ENCODE measurements around the gene SCART1.
"Not testable (repeated sequence)": the region's sequence is repeated elsewhere in the genome, so short reads cannot be mapped to it uniquely, and the experiment has no call there.

The SCART1 gene

DNA sequence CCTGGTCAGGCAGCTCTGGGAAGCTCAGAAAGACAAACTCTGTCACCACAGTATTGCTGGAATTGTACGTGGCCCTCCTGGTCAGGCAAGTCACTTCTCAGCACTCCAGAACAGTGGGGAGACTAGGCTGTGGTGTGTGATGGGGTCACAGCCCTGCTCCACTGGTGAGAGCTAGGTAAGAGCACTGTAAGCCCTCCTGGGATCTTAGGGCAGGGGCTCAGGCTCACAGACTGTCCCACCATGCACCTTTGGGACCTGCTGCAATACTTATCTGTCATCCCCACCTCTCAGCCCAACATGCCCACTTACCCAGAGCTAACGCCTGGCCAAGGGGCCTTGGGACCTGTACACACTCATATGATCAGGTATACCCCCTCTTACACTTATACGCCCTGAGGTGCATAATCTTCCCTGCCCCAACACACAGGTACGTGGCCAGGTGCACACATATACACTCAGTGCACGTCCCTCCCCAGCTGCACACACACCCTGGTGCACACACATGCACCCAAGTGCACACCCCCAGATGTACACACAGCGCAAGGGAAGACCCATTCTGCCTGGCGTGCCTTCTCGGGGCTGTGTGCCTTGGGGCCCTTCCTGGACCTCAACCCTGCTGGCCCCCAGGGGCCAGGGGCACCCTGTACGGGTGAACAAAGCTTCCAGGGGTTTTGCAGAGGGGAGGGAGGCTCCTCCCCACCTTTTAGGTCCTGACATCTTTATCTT is 21.7 kb upstream of the SCART1 start:
- not testable (repeated sequence) for DNase-seq (ENCODE audit: low read depth in 2 of 2, low spot score in 1 of 2)

DNA sequence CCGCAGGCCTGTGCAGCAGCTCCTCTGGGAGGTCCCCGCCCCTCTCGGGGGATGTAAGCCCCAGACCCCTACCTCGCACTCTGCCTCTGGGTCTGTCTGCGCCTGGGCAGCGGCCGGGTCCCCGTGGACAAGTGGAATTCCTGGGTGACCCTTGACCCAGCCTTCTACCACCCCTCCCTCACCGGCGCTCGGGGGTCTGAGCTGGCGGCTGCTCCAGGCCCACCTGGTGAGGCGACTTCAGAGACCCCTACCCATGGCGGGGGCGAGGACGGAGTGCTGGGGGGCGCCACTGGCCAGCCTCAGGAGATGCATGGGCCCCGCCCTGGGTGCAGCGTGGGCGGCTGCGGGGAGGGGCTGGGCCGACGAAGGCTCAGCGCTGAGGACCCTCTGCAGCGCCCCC is 21.0 kb upstream of the SCART1 start:
- DNase-seq (ENCODE audit: low read depth in 2 of 2, low spot score in 1 of 2), result not testable (repeated sequence)

DNA sequence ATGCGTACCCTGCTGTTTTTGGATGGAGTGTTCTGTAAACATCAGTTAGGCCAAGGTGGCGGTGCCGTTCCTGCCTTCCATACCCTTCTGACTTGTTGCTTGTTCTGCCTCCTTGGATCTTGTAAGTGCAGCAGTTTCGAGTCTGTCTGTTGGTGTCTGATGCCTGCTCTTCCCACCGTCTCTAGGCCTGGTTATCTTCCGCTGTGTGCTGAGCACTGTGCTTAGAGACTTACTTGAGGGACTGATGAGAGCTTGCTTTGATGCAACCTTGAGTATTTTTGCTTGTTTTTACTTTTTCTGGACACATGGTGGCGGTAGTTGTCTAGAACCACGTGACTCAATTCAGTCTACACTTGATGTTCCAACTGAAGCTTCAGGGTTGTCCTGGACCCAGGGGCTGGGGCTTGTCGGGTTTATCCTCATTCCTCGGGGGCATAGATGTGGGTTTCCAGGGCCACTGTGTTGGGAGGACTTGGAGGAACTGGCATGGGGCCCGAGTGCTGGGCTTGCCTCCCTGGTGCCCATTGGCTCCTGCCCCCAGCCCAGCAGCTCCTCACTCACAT is 15.0 kb upstream of the SCART1 start:
- no peak for DNase-seq (ENCODE audit: low read depth in 2 of 2, low spot score in 1 of 2)

DNA sequence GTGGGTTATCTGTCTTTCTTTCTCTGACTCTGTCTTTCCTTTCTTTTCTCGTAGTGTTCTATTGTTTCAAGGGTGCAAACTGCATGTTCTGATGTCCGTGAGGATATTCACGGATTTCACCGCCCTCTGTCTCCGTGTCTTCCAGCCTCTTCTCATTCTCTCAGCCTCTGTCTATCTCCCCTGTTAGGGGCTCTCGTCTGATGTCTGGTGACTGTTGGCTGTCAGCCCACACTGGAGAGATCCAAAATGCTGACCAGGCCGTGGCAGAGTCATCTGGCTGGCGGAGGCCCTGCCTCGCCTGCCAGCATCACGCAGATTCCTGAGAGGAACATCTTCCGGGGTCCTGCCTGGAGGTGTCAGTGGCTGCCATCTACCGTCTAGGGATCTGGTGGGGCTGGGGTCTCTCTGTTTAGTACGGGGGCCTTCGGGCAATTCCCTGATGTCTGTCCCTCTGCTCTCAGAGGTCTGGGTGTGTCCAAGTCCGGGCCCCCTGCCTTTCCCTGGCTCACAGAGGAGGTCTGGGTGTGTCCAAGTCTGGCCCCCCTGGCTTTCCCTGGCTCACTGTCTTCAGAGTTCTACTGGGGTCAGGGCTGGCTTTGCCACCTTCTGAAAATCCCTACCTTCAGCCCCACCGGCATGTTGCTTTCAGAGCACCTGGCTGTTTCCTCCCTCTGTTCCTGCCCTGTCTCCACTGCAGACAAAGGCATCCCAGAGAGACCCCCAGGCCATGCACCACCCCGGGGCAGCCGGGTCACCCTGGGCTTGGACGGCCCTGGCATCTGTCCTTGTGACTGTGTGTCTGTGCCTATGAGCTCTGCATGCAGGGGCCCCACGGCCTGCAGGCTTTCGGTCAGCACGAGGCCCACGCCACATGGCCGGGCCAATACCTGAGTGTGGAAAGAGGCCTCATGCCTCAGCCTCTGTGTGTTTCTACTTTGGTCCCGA is 14.0 kb upstream of the SCART1 start:
- no peak for DNase-seq (ENCODE audit: low read depth in 2 of 2, low spot score in 1 of 2)

DNA sequence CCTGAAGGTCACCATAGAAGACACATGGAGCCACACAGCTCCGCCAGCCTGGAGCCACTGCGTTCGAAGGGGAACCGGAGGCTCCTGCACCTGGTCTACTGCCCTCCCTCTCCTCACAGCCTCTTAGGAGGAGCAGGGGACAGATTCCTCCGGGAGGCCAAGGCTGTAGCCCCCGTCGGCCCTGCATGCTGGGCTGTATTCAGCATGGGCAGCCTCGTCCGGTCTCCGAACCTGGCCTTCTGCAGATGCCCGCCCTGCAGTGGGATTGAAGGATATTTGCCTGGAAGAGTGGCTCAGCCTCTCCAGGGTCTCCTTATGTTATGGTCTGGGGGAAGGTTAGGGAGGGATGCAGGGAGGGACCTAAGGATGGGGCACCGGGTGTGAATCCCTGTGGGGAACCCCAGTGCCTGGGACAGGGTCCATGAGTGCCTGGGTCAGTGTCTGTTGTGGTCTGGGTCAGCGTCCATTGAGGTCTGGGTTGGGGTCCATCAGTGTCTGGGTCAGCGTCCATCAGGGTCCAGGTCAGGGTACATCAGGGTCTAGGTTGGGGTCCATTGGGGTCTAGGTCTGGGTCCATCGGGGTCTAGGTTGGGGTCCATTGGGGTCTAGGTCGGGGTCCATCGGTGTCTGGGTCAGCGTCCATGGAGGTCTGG is 13.0 kb upstream of the SCART1 start:
- no peak for DNase-seq (ENCODE audit: low read depth in 2 of 2, low spot score in 1 of 2)

DNA sequence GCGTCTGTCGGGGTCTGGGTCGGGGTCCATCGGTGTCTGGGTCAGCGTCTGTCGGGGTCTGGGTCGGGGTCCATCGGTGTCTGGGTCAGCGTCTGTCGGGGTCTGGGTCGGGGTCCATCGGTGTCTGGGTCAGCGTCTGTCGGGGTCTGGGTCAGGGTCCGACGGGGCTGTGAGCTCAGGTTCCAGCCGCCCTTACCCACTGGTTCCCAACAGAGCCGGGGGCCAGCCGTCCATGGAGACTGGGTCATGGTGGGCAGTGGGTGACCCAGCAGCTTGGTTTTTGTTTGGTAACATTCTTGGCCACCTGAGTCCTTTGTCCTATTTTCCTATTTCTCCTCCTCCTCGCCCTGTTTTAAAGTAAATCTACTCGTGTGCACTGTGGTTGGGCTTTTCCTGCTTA is 12.4 kb upstream of the SCART1 start:
- not testable (repeated sequence) for DNase-seq (ENCODE audit: low read depth in 2 of 2, low spot score in 1 of 2)

DNA sequence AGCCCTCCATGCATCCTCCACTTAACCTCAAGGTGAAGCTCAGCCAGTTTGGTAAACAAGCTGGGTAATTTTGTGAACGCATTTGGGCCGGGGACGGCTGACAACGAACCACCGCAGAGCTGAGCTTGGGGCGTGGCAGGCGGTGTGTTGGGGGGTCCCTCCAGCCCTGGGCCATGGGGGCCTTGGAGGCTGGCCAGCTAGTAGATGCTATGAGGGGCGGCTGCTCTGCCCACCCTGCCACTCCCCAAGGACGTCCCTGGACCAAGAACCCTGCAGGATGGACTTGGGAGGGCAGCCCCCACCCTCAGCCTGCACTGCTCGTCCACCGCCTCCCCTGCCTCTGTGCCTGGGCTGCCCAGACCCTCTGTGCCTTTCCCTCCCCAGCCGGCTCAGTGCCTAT is 12.0 kb upstream of the SCART1 start:
- DNase-seq (ENCODE audit: low read depth in 2 of 2, low spot score in 1 of 2), result no peak

DNA sequence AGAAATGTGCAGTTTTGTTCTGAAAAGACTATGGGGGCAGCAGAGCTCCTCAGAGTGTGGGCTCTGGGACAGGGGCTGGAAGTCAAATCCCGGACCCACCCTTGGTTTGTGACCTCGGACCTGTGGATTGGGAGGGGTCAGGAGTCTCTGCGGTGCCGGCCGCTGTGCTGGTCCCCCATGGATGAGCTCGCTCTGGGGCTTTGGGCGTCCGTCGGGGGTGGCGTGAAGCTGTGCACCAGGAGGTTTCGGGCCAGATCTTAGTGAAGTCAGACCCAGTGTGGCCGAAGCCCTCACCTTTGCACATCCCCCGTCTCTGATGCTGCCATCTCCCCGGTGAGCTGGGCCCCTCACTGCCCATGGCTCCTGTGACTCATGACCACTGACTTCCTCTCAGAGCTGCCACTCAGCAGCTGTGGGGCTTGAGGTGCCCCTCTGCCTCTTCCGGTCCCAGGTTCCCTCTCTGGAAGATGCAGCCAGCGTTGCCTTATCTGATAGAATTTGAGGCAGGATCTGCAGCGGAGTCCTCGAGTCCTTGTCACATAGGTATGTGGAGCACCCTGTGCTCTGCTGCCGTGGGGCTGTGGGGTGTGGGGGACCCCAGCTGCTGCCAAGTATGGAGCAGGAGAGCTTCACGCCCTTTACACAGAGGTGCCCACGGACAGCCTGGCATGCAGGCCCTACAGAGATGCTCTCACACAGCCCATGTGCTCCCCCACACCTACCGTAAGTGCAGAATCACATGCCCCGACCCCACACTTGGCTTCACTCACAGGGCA is 11.4 kb upstream of the SCART1 start:
- no peak for DNase-seq (ENCODE audit: low read depth in 2 of 2, low spot score in 1 of 2)

DNA sequence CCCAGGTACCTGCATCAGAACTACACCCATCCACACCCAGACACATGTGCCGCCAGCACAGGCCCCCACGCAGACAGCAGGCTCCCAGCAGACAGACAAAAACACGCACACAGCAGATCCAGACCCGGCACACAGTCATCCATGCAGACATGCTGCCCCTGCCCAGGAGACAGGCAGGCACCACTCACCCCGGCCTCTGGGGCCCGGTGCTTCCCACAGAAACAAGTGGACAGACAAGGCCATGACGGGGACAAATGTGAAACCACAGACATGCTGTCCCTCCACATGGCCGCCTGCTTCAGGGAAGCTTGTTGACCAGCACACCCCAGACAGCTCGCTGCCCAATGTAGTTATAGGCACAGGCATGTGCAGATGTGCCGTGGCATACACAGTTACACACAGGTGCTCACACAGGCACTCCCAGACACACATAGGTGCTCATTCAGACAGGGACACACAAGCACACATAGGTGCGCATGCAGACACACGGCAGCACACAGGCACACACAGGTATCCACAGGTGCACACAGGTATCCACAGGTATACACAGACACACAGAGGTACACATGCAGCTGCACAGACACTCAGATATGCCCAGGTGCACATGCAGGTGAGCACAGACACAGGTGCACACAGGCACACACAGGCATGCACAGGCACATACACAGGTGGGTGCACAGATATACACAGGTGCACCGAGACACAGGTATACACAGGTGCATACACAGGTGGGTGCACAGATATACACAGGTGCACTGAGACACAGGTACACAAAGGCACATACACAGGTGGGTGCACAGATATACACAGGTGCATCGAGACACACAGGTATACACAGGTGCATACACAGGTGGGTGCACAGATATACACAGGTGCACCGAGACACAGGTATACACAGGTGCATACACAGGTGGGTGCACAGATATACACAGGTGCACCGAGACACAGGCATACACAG is 10.5 kb upstream of the SCART1 start:
- DNase-seq (ENCODE audit: low read depth in 2 of 2, low spot score in 1 of 2), result no peak

DNA sequence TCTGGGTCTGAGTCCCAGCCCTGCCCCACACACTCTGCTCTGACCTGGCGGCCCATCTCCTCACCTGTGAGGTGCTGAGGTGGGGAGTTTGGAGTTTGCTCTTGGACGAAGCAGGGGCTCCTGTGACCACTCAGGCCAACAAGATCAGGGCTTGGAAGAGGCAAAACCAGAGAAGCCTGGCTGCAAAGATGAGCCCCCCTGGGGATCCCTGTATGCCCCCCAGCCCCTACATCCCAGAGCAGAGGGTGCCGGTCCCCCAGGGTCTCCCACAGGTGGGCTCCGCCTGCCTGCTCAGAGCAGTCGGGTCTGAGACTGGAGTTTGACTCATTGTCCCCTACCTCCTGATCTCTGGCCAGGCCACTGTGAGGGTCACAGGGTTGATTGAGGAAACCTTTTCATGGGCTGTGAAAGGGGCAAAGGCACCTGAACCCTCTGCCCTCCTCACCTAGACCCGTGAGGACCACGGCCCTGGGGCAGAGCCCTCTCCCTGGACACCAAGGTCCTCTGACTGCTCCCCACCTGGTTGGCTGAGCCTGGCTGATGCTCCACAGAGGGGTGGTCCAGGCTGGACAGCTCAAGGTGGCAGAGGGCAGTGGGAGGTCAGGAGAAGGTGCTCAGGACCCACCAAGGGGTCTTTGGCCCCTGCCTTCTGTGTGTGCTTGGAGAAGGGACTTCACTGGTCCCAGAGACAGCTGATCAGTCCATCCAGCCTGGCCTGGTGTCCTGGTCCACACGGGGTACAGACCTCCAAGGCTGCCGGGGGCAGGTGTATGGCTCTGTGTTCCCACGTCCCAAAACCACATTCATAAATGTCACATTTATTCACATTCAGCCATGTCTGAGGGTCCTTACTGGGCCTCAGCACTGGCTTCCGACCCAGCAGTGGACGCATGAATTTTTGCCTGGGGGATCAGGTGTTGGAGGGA is 9.1 kb upstream of the SCART1 start:
- no peak for DNase-seq (ENCODE audit: low read depth in 2 of 2, low spot score in 1 of 2)

DNA sequence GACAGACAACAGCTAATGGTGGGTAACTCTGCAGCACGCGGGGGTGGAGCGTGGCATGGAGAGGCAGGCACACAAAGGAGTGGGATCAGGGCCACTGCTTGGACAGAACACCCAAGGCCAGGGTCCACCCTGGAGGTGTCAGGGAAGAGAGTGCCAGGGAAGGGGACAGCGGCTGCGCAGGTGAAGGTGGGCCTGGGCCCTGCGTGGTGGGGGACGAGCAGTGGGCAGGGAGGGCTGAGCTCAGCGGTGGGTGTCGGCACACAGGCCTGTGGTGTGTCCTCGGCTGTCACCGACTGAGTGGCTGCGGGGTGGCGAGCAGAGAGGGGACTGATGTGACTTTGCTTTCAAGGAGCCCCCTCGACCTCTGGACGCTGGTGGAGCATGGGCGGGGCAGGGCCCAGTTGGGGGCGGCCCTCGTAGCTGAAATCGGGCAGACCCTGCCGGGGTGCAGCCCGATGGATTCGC is 8.4 kb upstream of the SCART1 start:
- DNase-seq (ENCODE audit: low read depth in 2 of 2, low spot score in 1 of 2), result no peak

DNA sequence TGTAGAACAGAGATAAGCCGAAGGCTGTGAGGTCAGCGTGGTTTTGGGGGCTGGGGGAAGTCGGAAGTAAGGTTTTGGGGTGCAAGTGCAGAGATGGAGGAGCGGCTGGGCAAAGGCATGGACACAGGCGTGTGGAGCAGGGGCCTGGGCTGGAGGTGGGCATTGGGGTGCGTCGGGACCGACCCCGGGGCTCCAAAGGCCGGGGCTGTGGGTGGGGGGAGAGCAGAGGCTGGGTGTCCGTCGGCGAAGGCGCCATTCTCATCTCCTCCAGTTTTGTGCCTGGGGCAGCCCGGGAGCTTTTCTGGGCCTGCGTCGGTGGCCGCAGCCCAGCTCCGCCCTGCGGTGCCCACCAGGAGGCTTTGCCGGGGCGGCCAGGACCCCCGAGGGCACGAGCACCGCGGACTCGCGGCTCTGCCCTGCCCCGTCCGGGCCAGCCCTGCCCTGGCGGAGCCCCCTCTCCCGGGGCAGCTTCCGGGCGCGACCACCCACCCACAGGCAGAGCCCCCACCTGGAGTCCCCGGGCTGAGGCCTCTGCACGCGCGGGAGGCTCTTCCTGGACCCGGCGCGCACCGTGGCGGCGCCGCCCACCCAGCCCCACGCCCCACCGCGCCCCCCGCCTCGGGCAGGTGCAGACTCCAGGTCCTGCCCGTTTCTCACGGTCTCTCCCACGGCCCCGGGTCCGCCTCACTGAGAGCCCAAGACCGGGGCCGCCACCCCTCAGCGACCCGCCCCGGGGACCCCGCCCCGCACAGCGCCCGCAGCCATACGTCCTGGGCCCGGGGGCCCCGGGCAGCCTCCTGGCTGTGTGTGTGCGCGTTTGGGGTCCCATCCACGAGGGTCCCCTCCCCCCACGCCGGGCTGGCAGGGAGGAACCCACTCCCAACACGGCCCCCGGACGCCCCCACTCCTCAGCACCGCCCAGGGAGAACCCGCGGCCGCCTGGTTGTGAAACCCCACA is 7.7 kb upstream of the SCART1 start:
- DNase-seq (ENCODE audit: low read depth in 2 of 2, low spot score in 1 of 2), result no peak

DNA sequence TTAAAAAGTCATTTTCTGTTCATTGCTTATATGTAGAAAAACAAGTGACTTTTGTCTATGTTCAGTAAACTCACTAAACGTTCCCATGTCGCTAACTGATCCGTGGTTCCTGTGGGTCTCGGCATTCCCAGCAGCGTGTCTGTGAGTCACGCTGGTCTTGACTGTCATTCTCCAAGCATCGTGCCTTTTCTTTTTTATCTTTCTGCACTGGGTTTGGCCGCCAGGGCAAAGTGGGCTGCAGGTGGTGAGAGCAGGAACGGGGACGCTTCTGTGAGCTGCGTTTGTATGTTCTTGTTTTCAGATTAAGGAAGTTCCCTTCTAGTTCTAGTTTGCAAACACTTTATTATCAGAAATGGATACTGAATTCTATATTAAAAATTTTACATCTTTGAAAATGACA is 6.8 kb upstream of the SCART1 start:
- DNase-seq (ENCODE audit: low read depth in 2 of 2, low spot score in 1 of 2), result no peak

DNA sequence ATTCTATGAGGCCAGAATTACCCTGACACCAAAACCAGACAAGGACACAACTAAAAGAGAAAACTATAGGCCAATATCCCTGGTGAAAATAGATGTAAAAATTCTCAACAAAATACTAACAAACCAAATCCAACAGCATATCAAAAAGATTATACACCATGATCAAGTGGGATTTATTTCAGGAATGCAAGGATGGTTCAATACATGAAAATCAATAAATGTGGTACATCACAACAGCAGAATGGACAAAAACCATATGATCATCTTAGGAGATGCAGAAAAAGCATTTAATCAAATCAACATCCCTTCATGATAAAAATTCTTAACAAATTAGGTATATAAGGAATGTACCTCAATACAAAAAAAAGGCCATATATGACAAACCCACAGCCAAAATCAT is 5.6 kb upstream of the SCART1 start:
- no peak for DNase-seq (ENCODE audit: low read depth in 2 of 2, low spot score in 1 of 2)

DNA sequence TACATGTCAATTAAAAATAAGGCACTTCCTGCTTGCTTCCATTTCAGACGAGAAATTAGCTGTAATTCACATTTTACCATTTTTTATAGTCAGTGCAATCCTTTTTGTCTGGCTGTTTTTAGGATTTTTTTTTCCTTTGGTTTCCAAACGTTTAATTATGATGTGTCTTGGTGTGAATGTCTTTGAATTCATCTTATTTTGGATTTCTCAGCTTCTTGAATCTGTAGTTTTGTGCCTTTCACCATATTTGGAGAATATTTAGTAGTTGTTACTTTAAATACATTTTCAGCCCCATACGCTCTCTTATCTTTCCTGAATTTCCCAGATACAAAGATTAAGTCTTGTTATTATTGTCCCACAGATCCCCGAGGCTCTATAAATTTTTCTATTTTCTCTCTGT is 2.4 kb upstream of the SCART1 start:
- DNase-seq (ENCODE audit: low read depth in 2 of 2, low spot score in 1 of 2), result no peak

DNA sequence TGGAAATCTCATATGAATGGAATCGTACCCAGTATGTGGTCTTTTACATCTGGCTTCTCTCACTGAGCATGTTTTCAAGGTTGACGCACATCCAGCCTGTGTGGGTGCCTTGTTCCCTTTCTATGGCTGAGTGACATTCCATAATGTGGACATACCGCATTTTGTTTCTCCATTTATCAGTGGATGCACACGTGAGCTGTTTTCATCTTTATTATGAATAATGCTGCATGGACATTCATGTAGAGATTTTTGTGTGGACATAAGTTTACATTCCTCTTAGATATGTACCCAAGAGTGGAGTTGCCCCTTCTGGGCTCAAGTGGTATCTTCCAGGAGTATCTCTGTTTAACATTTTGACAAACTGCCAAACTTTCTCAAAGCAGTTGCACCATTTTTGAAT is 1.3 kb upstream of the SCART1 start:
- no peak for DNase-seq (ENCODE audit: low read depth in 2 of 2, low spot score in 1 of 2)

DNA sequence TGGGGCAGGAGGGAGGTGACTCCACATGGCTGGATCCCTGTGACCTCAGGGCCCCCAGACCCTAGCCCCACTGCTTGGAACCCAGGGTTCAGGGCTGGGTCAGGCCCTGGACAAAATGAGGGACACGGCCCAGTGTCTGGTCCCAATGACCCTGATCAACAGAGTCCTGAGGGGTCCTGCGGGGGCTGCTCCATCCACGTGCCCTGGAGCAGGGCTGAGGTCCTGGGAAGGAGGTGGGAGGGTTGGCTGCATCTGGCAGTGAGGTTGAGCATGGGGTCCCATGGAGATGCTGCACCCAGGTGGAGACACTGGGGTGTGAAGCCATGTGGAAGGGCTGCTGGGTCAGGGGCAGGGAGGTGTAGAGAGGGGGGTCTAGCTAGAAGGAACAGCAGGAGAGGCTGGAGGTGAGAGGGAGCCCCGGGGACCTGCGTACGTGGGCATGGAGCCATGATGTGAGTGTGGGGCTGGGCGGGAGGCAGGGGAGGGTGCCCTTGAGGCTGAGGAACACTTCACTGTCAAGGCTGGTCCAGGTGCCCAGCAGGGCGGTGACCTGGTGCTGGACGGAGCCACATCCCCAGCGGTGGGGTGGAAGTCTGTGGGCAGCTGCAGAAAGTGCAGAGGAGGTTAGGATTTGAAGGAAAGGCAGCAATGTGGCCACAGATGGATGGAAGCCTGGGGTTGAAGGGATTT is 604 bp downstream of the SCART1 start:
- DNase-seq (ENCODE audit: low read depth in 2 of 2, low spot score in 1 of 2), result no peak

Measured in stimulated activated CD8-positive, alpha-beta memory T cell treated with anti-CD3 and anti-CD28 coated beads, Interleukin-4, amount 100 ng/mL, for 4 hours (primary cell).